HCT116 (cell line): ENCODE results near the gene IL18BP. TPM values are rescaled to one million over a fixed set of nuclear protein-coding genes. Genes with fewer than 3 reads are reported as not detected.
A peak's percentile ranks its signal among the peaks of the same experiment; 100 is the strongest.

Experiments
- ATAC-seq: fragments of 200-7000 bp; cut with Tn5 transposase; 2 replicates; pipeline ENCODE4 v1.9.1; 2020; ENCODE audit warnings: mild to moderate bottlenecking, moderate library complexity
- BruUV-seq: library from RNA; stranded (reverse); fragments of 400-500 nt; replicated peaks from 2 replicates; lab custom pipeline; 2021; lab: Mats Ljungman, UMichigan
- CTCF ChIA-PET: fragments of 300-600 bp; sonication (Branson Sonifier 250); formaldehyde crosslinking; loops from one replicate; lab custom pipeline; 2021; ENCODE audit warnings: antibody characterized with exemption; lab: Charles Lee
- POLR2A ChIA-PET: fragments of 300-600, 350-600 bp; sonication (Branson Sonifier 250); formaldehyde crosslinking; loops from one replicate; lab custom pipeline; 2021; ENCODE audit warnings: antibody characterized with exemption; lab: Charles Lee
- RAD21 ChIA-PET, 2 experiments: fragments of 300-600 bp; sonication (Branson Sonifier 250); formaldehyde crosslinking; loops; one replicate each; lab custom pipeline; 2023; ENCODE audit warnings: low total read pairs in 2 of 2; ENCODE audit not compliant: uncharacterized antibody in 2 of 2, unreplicated experiment in 2 of 2, low non-redundant PET in 1 of 2; lab: Charles Lee
- DNase-seq: peaks from one replicate; pipeline ENCODE4 v3.0.0-alpha.2; 2010; ENCODE audit warnings: low read depth, low spot score
- H2AFZ ChIP-seq: fragments of 200-600 bp; shearing (Covaris generic), sonication (generic); 2 replicates; pipeline ENCODE4 v1.6.1; 2017; ENCODE audit warnings: low read depth, mixed run types, mixed read lengths, antibody characterized with exemption, low read length; ENCODE audit not compliant: poor library complexity, severe bottlenecking
- H3K27ac ChIP-seq: 2 replicates; pipeline ENCODE4 v1.5.1; 2012; ENCODE audit warnings: low read depth, low read length
- H3K27me3 ChIP-seq: fragments of 200-600 bp; sonication (generic); 2 replicates; pipeline ENCODE4 v1.6.1; 2016; ENCODE audit warnings: mixed run types, low read length, mixed read lengths; ENCODE audit not compliant: insufficient read depth
- H3K36me3 ChIP-seq, 2 experiments: fragments of 200-500 bp in 1 of 2; fragments of 200-600 bp in 1 of 2; sonication (Bioruptor generic) in 1 of 2; sonication (generic) in 1 of 2; 2 replicates each; pipeline versions ENCODE4 v1.5.1 to v1.6.1; 2014 to 2016; ENCODE audit warnings: low read length in 2 of 2, inconsistent platforms in 1 of 2, mixed read lengths in 1 of 2, mixed run types in 1 of 2; ENCODE audit not compliant: insufficient read depth in 2 of 2, control insufficient read depth in 1 of 2
- H3K4me1 ChIP-seq, 2 experiments: fragments of 200-600 bp in 1 of 2; sonication (generic) in 1 of 2; 2 replicates each; pipeline versions ENCODE4 v1.5.1 to v1.6.1; 2012 to 2017; ENCODE audit warnings: low read length in 2 of 2, inconsistent platforms in 1 of 2, mild to moderate bottlenecking in 1 of 2, mixed read lengths in 1 of 2, mixed run types in 1 of 2, moderate library complexity in 1 of 2; ENCODE audit not compliant: insufficient read depth in 2 of 2, control insufficient read depth in 1 of 2
- H3K4me2 ChIP-seq: fragments of 200-600 bp; sonication (generic); 2 replicates; pipeline ENCODE4 v1.6.1; 2017; ENCODE audit warnings: mixed run types, low read length, mixed read lengths
- H3K4me3 ChIP-seq, 2 experiments: fragments of 200-600 bp in 1 of 2; sonication (generic) in 1 of 2; replicated peaks in 1 of 2; 2 replicates each; pipeline ENCODE4 v1.5.1; 2011 to 2016; ENCODE audit warnings: low read length in 2 of 2, control low read depth in 1 of 2, low read depth in 1 of 2, mild to moderate bottlenecking in 1 of 2, mixed read lengths in 1 of 2, mixed run types in 1 of 2
- H3K79me2 ChIP-seq: fragments of 200-600 bp; sonication (generic); 2 replicates; pipeline ENCODE4 v1.6.1; 2017; ENCODE audit warnings: mild to moderate bottlenecking, mixed run types, low read length, moderate library complexity, mixed read lengths; ENCODE audit not compliant: insufficient read depth
- H3K9ac ChIP-seq: fragments of 200-600 bp; sonication (generic); 2 replicates; pipeline ENCODE4 v1.6.1; 2016; ENCODE audit warnings: low read length, mixed read lengths
- H3K9me2 ChIP-seq: fragments of 200-600 bp; sonication (generic), shearing (Covaris generic); 2 replicates; pipeline ENCODE4 v1.6.1; 2017; ENCODE audit warnings: mixed run types, mild to moderate bottlenecking, moderate library complexity; ENCODE audit not compliant: insufficient read depth
- H3K9me3 ChIP-seq, 2 experiments: fragments of 200-500 bp in 1 of 2; fragments of 200-600 bp in 1 of 2; sonication (Bioruptor generic) in 1 of 2; sonication (generic) in 1 of 2; 2 replicates each; pipeline ENCODE4 v1.6.1; 2014 to 2017; ENCODE audit warnings: low read length in 2 of 2, mixed read lengths in 2 of 2, inconsistent platforms in 1 of 2, low read depth in 1 of 2, mild to moderate bottlenecking in 1 of 2, mixed run types in 1 of 2, moderate library complexity in 1 of 2; ENCODE audit not compliant: control insufficient read depth in 1 of 2, insufficient read depth in 1 of 2
- H4K20me1 ChIP-seq: fragments of 200-600 bp; sonication (generic), shearing (Covaris generic); 2 replicates; pipeline ENCODE4 v1.6.1; 2017; ENCODE audit warnings: mixed run types, mild to moderate bottlenecking, moderate library complexity; ENCODE audit not compliant: insufficient read depth
- EGR1 ChIP-seq: IDR thresholded peaks from 2 replicates; pipeline ENCODE4 v1.6.1; 2012; ENCODE audit warnings: low read depth
- EZH2 ChIP-seq: fragments of 200-600 bp; sonication (generic); IDR thresholded peaks from 2 replicates; pipeline ENCODE4 v1.6.1; 2017; ENCODE audit warnings: antibody characterized with exemption, mixed run types
- EZH2phosphoT487 ChIP-seq: fragments of 200-600 bp; IDR thresholded peaks from 2 replicates; pipeline ENCODE4 v1.6.1; 2018; ENCODE audit warnings: antibody characterized with exemption, borderline replicate concordance
- POLR2AphosphoS5 ChIP-seq: IDR thresholded peaks from 2 replicates; pipeline ENCODE4 v1.6.1; 2011; ENCODE audit warnings: mild to moderate bottlenecking, low read depth, low read length, moderate library complexity
- YY1 ChIP-seq: IDR thresholded peaks from 2 replicates; pipeline ENCODE4 v1.6.1; 2011; ENCODE audit warnings: low read length, low read depth, moderate library complexity, mild to moderate bottlenecking; ENCODE audit not compliant: insufficient replicate concordance; ENCODE audit errors: extremely low read depth
- intact Hi-C: fragments of 100-400 bp; cut with micrococcal nuclease; formaldehyde crosslinking; loops from 2 replicates; pipeline ENCODE4 v1.10.0; 2022
- total RNA-seq: library from RNA; stranded (reverse); gene quantifications from one replicate; pipeline ENCODE4 v1.2.1, GENCODE V29; 2021; ENCODE audit not compliant: unreplicated experiment
- TF ChIP-seq, protein P1 (sequence below): IDR thresholded peaks from 2 replicates; pipeline ENCODE4 v1.6.1; 2012

The IL18BP gene
- total RNA-seq, 1 experiment from 2014 or later: 9.8 TPM

DNA sequence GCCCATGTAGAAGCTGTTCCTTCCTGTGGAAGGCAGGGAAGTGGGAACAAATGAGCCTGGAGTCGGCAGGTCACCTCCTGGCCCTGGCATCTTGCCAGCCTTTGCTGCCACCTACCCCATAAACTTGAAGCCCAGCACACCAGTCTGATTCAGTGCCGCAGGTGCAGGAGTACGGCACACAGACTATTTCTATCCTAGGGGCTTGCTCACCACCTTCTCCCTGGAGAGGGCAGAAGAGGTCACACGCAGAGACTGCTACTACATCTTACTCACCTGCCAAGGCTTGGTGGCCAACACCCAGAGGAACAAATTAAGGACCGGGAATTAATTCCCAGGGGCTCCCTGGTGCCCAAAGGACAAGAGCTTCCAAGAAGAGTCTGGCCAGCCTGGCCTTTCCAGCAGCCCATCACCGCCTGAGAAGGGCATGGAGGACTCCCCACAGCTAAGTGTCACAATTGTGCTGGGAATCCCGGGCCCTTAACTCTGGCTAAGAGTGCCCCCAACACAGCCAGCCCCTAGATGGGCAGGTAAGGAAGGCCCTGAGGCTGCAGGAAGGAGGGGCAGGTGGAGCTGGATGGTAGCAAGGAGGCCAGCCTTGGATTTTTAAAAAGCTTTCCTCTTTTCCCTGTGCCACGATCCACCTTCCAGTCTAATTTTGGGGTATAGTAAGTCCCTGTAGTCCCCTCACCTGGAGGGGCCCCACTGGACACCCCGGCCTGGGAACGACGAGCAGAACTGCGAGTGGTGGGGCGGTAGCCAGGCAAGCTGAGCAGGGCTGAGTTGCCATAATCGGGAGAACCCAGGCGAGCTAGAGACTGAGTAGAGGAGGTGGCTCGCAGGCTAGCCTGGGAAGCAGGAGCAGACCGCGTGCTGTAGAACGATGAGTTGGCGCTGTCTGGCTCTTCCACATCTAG is 6.9 kb downstream of the IL18BP start:
- DNase-seq (no peak), ATAC-seq (no peak)
- Histone ChIP-seq H3K79me2 (no peaks in the 10 kb centered on the region), H3K4me2 (no peak overlapping the region), H3K27me3 (no peaks in the 10 kb centered on the region), H3K4me1 (no peaks in the 10 kb centered on the region), H4K20me1 (no peaks in the 10 kb centered on the region), H3K4me3 (no peak overlapping the region), H3K9me3 (no peaks in the 10 kb centered on the region), H3K27ac (no peak overlapping the region), H2AFZ (no peak overlapping the region), H3K9me2 (no peaks in the 10 kb centered on the region), H3K36me3 (peaks cover 44 to 49% of the 10 kb centered on the region in 2 experiments; a peak in 3 of 4 replicates), H3K9ac (no peak overlapping the region)
- TF ChIP-seq, protein P1, sequence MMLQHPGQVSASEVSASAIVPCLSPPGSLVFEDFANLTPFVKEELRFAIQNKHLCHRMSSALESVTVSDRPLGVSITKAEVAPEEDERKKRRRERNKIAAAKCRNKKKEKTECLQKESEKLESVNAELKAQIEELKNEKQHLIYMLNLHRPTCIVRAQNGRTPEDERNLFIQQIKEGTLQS: no peak
- TF ChIP-seq EGR1 (no peak), POLR2AphosphoS5 (peak; percentile 31; the same call in 1 of the 2 replicates), EZH2phosphoT487 (no peak)
- ChIA-PET RAD21 (no interaction called here), CTCF (no interaction called here), POLR2A (no interaction called here)
- no TSS peak for BruUV-seq
- intact Hi-C loops: no loop called here

DNA sequence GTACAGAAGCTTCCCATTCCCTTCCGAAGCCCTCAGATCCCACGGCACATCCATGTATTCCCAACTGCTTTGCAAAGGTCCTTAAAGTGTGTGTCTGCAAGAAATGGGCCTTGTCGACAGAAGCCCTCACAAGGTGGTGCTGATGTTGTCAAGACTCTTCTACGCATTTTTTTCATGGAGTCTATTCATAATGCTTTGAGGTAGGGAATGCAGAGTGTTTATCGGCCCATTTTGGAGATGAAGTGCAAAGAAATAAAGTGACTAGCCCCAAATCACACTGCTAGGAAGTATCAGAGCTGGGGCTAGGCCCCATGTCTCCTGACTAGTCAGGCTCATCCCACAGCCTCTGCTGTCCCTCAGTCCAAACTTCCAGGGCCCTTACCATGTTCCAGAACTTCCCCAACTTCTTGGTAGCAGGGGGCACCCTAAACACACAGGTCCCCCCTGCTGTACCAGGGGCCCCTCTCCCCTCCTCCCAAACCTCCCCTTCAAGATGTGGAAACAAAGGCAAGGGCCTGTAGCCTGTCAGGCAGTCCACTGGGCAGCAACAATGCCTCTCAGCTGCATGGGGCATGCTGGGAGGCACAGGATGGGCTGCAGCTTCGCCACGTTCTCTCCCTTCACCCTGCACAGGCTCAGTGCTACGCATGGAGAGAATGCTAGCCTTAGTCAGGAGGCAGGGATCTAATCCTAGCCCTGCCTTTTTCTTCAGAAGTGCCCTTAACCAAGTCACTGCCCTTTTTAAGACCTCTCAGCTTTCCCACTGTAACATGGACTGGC is 7.8 kb downstream of the IL18BP start:
- H3K27ac ChIP-seq: no peak overlapping the region
- ChIA-PET POLR2A (no interaction called here), CTCF (no interaction called here)

More for the DNA sequence above, 7.8 kb downstream of the IL18BP start:
- Histone ChIP-seq H3K9me3 (no peaks in the 10 kb centered on the region), H3K4me2 (no peak overlapping the region), H3K79me2 (no peaks in the 10 kb centered on the region), H3K27me3 (no peaks in the 10 kb centered on the region), H3K4me1 (no peaks in the 10 kb centered on the region), H3K9ac (no peak overlapping the region), H2AFZ (no peak overlapping the region), H3K9me2 (no peaks in the 10 kb centered on the region), H3K4me3 (no peak overlapping the region), H3K36me3 (peaks cover 52 to 53% of the 10 kb centered on the region in 2 experiments; a peak in 3 of 4 replicates), H4K20me1 (no peaks in the 10 kb centered on the region)
- no peak for TF ChIP-seq YY1
- peak; percentile 18; the same call in 1 of the 2 replicates for TF ChIP-seq POLR2AphosphoS5
- no peak for TF ChIP-seq EZH2
- intact Hi-C loops: no loop called here
- DNase-seq: no peak
- BruUV-seq: no TSS peak
- ATAC-seq: no peak
- RAD21 ChIA-PET: no interaction called here
